Cardiac muscle cell (in vitro differentiated cells and primary cell): Measurements from ENCODE around the gene C17orf50. TPM values are rescaled to one million over a fixed set of nuclear protein-coding genes. Genes with fewer than 3 reads are reported as not detected.
A peak's percentile ranks its signal among the peaks of the same experiment; 100 is the strongest.

ENCODE experiments used
- DNase-seq, 2 donors: peaks; one replicate each; pipeline versions ENCODE4 v3.0.0 to v3.0.0-alpha.2; 2010 to 2017; ENCODE audit warnings: low read depth in 1 of 2, low spot score in 1 of 2
- H3K27ac ChIP-seq: fragments of 200-600 bp; sonication (generic); 2 replicates; pipeline ENCODE4 v1.5.1; 2016
- H3K27me3 ChIP-seq: fragments of 200-600 bp; sonication (generic); 2 replicates; pipeline ENCODE4 v1.6.0; 2016; ENCODE audit warnings: control low read depth
- H3K36me3 ChIP-seq: fragments of 200-600 bp; sonication (generic); 2 replicates; pipeline ENCODE4 v1.5.1; 2016; ENCODE audit warnings: control low read depth
- H3K4me1 ChIP-seq: fragments of 200-600 bp; sonication (generic); 2 replicates; pipeline ENCODE4 v1.8.1; 2017; ENCODE audit warnings: low read depth, mild to moderate bottlenecking, mixed run types
- H3K4me3 ChIP-seq: fragments of 200-600 bp; sonication (generic); 2 replicates; pipeline ENCODE4 v1.5.1; 2016; ENCODE audit warnings: mild to moderate bottlenecking
- H3K9me3 ChIP-seq: fragments of 200-600 bp; sonication (generic); 2 replicates; pipeline ENCODE4 v1.5.1; 2017; ENCODE audit warnings: low read depth, mild to moderate bottlenecking, control low read depth
- CTCF ChIP-seq: IDR thresholded peaks from 2 replicates; pipeline ENCODE4 v1.5.1; 2012; ENCODE audit warnings: low read depth, mild to moderate bottlenecking, low read length
- polyA plus RNA-seq: library from polyadenylated mRNA; unstranded; fragments of >200 nt; fragmentation: Nextera tagmentation; extraction: Ambion mirVana; gene quantifications from 2 replicates; pipeline ENCODE4 v1.2.1, GENCODE V29; 2016
- total RNA-seq: library from RNA; depleted of rRNA; stranded (reverse); fragments of >200 nt; gene quantifications from 2 replicates; pipeline ENCODE4 v1.2.3, GENCODE V29; 2016

Gene C17orf50
- total and polyA plus RNA-seq, 2 experiments from 2014 or later: 0.74 to 1.2 TPM

- H3K27me3 ChIP-seq: peaks cover 42% of the 10 kb centered on the region
- no peaks in the 10 kb centered on the region for H3K9me3 ChIP-seq
- no peak overlapping the region for H3K27ac ChIP-seq
- H3K4me3 ChIP-seq: no peak overlapping the region
- H3K4me1 ChIP-seq: peaks cover 13% of the 10 kb centered on the region
- DNase-seq: peak in 1 of 2 donors; percentile 72
- TF ChIP-seq CTCF: no peak
- H3K36me3 ChIP-seq: no peaks in the 10 kb centered on the region
Observed at GRCh38 chr17:35788477-35789368, 28.0 kb downstream of the C17orf50 start.

- Histone ChIP-seq H3K27ac (no peak overlapping the region), H3K4me3 (no peak overlapping the region), H3K36me3 (no peaks in the 10 kb centered on the region), H3K27me3 (peaks cover 63% of the 10 kb centered on the region), H3K4me1 (peaks cover 13% of the 10 kb centered on the region), H3K9me3 (no peaks in the 10 kb centered on the region)
- no peak for DNase-seq
- TF ChIP-seq CTCF: no peak
Observed at GRCh38 chr17:35790841-35791240, 30.2 kb downstream of the C17orf50 start.

- H3K27ac ChIP-seq: no peak overlapping the region
- TF ChIP-seq CTCF: no peak
- H3K4me1 ChIP-seq: peaks cover 7% of the 10 kb centered on the region
- H3K4me3 ChIP-seq: no peak overlapping the region
- no peaks in the 10 kb centered on the region for H3K9me3 ChIP-seq
- no peak for DNase-seq
- H3K27me3 ChIP-seq: peaks cover 73% of the 10 kb centered on the region
- no peaks in the 10 kb centered on the region for H3K36me3 ChIP-seq
Observed at GRCh38 chr17:35791681-35792350, 31.1 kb downstream of the C17orf50 start.

- Histone ChIP-seq H3K36me3 (no peaks in the 10 kb centered on the region), H3K27me3 (peaks cover 86% of the 10 kb centered on the region), H3K27ac (no peak overlapping the region), H3K4me1 (no peaks in the 10 kb centered on the region), H3K4me3 (no peak overlapping the region), H3K9me3 (no peaks in the 10 kb centered on the region)
- TF ChIP-seq CTCF: no peak
- no peak for DNase-seq
Observed at GRCh38 chr17:35793257-35793656, 32.6 kb downstream of the C17orf50 start.

GRCh38 chr17:35795007-35795870 lies 34.6 kb downstream of the C17orf50 start, which contains the start of gene MMP28:
TSS of gene MMP28 (minus strand) at chr17:35795641. CDS start at chr17:35795377, 264 bp downstream.
- no peaks in the 10 kb centered on the region for H3K4me1 ChIP-seq
- DNase-seq: peak; percentile 35 to 58
- H3K27ac ChIP-seq: no peak within 1 kb of the TSS
- peak within 1 kb of the TSS; percentile 42 for H3K4me3 ChIP-seq
- TF ChIP-seq CTCF: no peak
- H3K36me3 ChIP-seq: no peaks in the 10 kb centered on the region
- H3K9me3 ChIP-seq: no peaks in the 10 kb centered on the region
- peaks cover 100% of the 10 kb centered on the region for H3K27me3 ChIP-seq
